Measurements from ENCODE around the gene BBOX1.

GRCh38 chr11:27124514-27125264, 84.1 kb downstream of the BBOX1 start:
- TF ChIP-seq FOXM1 (IDR thresholded peaks at IDR 0.05; ENCODE audit: borderline replicate concordance, low read depth), result no peak
- TF ChIP-seq MAX (IDR thresholded peaks at IDR 0.05), result no peak
- no peak for TF ChIP-seq EGR1 (IDR thresholded peaks at IDR 0.05)
- TF ChIP-seq NFIC (IDR thresholded peaks at IDR 0.05), result no peak
- TF ChIP-seq CEBPB (IDR thresholded peaks at IDR 0.05), result no peak

Data from Ishikawa (cell line).